HEK293 (cell line): ENCODE measurements around the gene MDM4.
A peak's percentile ranks its signal among the peaks of the same experiment; 100 is the strongest.

Experiments
- SP2 ChIP-seq: fragments of 450-650 bp; formaldehyde crosslinking; IDR thresholded peaks from 2 replicates; pipeline ENCODE4 v1.5.1; 2016; ENCODE audit warnings: missing biosample characterization, missing genetic modification characterization
- ZBTB8A ChIP-seq: fragments of 450-650 bp; formaldehyde crosslinking; IDR thresholded peaks from 2 replicates; pipeline ENCODE4 v1.5.1; 2016; ENCODE audit warnings: missing biosample characterization, missing genetic modification characterization
- ZFHX2 ChIP-seq: fragments of 450-650 bp; formaldehyde crosslinking; conservative IDR thresholded peaks from 2 replicates; pipeline ENCODE4 v1.5.1; 2016; ENCODE audit warnings: missing biosample characterization, missing genetic modification characterization
- ZNF121 ChIP-seq: fragments of 450-650 bp; formaldehyde crosslinking; IDR thresholded peaks from 2 replicates; pipeline ENCODE4 v1.5.1; 2016; ENCODE audit warnings: missing biosample characterization, missing genetic modification characterization
- ZNF19 ChIP-seq: fragments of 450-650 bp; formaldehyde crosslinking; IDR thresholded peaks from 2 replicates; pipeline ENCODE4; 2016; ENCODE audit warnings: missing biosample characterization, missing genetic modification characterization, low read depth
- ZNF266 ChIP-seq: fragments of 450-650 bp; formaldehyde crosslinking; IDR thresholded peaks from 2 replicates; pipeline ENCODE4 v1.5.1; 2016; ENCODE audit warnings: missing biosample characterization, missing genetic modification characterization, low read depth
- ZNF274 ChIP-seq, 2 experiments: fragments of 200-500 bp in 1 of 2; fragments of 450-650 bp in 1 of 2; sonication (Bioruptor generic) in 1 of 2; formaldehyde crosslinking in 1 of 2; IDR thresholded peaks; 2 replicates each; pipeline versions ENCODE4 v1.5.1 to v1.6.1; 2014 to 2016; ENCODE audit warnings: borderline replicate concordance in 1 of 2, inconsistent platforms in 1 of 2, low read length in 1 of 2, missing biosample characterization in 1 of 2, missing genetic modification characterization in 1 of 2
- ZNF302 ChIP-seq: fragments of 450-650 bp; formaldehyde crosslinking; IDR thresholded peaks from 2 replicates; pipeline ENCODE4 v1.5.1; 2016; ENCODE audit warnings: missing biosample characterization, missing genetic modification characterization, low read depth
- ZNF350 ChIP-seq: fragments of 450-650 bp; formaldehyde crosslinking; IDR thresholded peaks from 2 replicates; pipeline ENCODE4 v1.5.0; 2017; ENCODE audit warnings: missing biosample characterization, mild to moderate bottlenecking, missing genetic modification characterization
- ZNF366 ChIP-seq: fragments of 450-650 bp; formaldehyde crosslinking; conservative IDR thresholded peaks from 2 replicates; pipeline ENCODE4 v1.5.1; 2016; ENCODE audit warnings: missing biosample characterization, missing genetic modification characterization
- ZNF423 ChIP-seq: fragments of 450-650 bp; formaldehyde crosslinking; IDR thresholded peaks from 2 replicates; pipeline ENCODE4 v1.5.1; 2016; ENCODE audit warnings: missing biosample characterization, missing genetic modification characterization
- ZNF426 ChIP-seq: fragments of 450-650 bp; formaldehyde crosslinking; IDR thresholded peaks from 2 replicates; pipeline ENCODE4 v1.5.1; 2017; ENCODE audit warnings: missing biosample characterization, missing genetic modification characterization, mild to moderate bottlenecking, inconsistent platforms, moderate library complexity
- ZNF530 ChIP-seq: fragments of 450-650 bp; formaldehyde crosslinking; IDR thresholded peaks from 2 replicates; pipeline ENCODE4 v1.5.1; 2016; ENCODE audit warnings: low read depth, missing biosample characterization, missing genetic modification characterization
- ZNF785 ChIP-seq: fragments of 450-650 bp; formaldehyde crosslinking; IDR thresholded peaks from 2 replicates; pipeline ENCODE4 v1.5.1; 2016; ENCODE audit warnings: missing biosample characterization, missing genetic modification characterization
- TF ChIP-seq, protein P1 (sequence below): fragments of 450-650 bp; formaldehyde crosslinking; IDR thresholded peaks from 2 replicates; pipeline ENCODE4 v1.5.1; 2016; ENCODE audit warnings: missing biosample characterization, missing genetic modification characterization
- TF ChIP-seq, protein P2 (sequence below): fragments of 450-650 bp; formaldehyde crosslinking; IDR thresholded peaks from 2 replicates; pipeline ENCODE4 v1.5.1; 2016; ENCODE audit warnings: missing biosample characterization, missing genetic modification characterization
- TF ChIP-seq, protein P3 (sequence below): sonication (generic); formaldehyde crosslinking; IDR thresholded peaks from 2 replicates; pipeline ENCODE4 v1.8.1; 2022; ENCODE audit warnings: mild to moderate bottlenecking, moderate library complexity, missing genetic modification reagents
- TF ChIP-seq, protein P4 (sequence below): fragments of 450-650 bp; formaldehyde crosslinking; IDR thresholded peaks from 2 replicates; pipeline ENCODE4 v1.5.1; 2017; ENCODE audit warnings: missing biosample characterization, missing genetic modification characterization
- TF ChIP-seq, protein P5 (sequence below): fragments of 450-650 bp; formaldehyde crosslinking; IDR thresholded peaks from 2 replicates; pipeline ENCODE4 v1.5.1; 2016; ENCODE audit warnings: missing biosample characterization, missing genetic modification characterization
- TF ChIP-seq, protein P6 (sequence below): fragments of 450-650 bp; formaldehyde crosslinking; IDR thresholded peaks from 2 replicates; pipeline ENCODE4 v1.5.1; 2016; ENCODE audit warnings: missing biosample characterization, missing genetic modification characterization
- TF ChIP-seq, protein P7 (sequence below): fragments of 450-650 bp; formaldehyde crosslinking; IDR thresholded peaks from 2 replicates; pipeline ENCODE4 v1.5.1; 2016; ENCODE audit warnings: missing biosample characterization, missing genetic modification characterization
- TF ChIP-seq, protein P8 (sequence below): fragments of 450-650 bp; formaldehyde crosslinking; IDR thresholded peaks from 2 replicates; pipeline ENCODE4 v1.5.1; 2016; ENCODE audit warnings: missing biosample characterization, missing genetic modification characterization

Gene MDM4

DNA sequence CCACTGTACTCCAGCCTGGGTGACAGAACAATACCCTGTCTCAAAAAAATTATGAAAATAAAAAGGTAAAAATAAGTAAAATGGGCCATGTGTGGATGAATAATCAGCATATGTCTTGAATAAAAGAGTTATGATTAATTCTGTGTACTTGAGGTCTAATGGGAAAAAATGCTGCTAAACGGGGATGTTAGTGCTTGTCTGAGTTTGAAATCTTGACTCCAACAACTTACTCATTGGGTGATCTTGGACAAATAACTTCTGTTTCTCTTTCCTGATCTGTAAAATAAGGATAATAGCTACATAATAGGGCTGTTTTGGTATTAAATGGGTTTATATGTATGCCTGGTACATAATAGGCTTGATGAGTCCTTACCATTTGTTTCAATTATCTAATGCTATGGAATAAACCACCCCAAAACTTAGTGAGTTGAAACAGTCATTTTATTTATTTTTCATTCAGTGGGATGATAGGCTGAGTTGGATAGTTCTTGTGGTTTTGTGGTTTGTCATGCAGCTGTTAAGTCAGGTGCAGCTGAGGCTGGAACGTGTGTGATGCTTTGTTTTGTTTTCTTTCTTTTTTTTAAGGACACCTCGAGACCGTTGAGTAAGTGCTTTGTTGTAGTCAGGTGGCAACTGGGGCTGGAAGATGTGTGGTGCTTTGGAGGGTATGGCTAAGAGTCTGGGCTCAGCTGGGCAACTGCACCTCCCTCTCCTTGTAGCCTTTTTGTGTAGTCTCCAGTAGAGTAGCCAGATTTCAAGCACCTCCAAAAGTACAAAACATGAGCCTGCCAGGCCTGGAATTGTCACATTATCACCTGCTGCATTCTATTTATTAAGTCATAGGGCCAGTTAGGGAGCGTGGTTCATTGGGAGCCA, 4.9 kb downstream of the MDM4 start (continued):
- TF ChIP-seq ZNF274 (IDR thresholded peaks at IDR 0.05; ENCODE audit: low read length), result no peak
- TF ChIP-seq ZNF274 (tag by site-specific recombination; IDR thresholded peaks at IDR 0.05; ENCODE audit: borderline replicate concordance), result no peak
- TF ChIP-seq, protein P1, sequence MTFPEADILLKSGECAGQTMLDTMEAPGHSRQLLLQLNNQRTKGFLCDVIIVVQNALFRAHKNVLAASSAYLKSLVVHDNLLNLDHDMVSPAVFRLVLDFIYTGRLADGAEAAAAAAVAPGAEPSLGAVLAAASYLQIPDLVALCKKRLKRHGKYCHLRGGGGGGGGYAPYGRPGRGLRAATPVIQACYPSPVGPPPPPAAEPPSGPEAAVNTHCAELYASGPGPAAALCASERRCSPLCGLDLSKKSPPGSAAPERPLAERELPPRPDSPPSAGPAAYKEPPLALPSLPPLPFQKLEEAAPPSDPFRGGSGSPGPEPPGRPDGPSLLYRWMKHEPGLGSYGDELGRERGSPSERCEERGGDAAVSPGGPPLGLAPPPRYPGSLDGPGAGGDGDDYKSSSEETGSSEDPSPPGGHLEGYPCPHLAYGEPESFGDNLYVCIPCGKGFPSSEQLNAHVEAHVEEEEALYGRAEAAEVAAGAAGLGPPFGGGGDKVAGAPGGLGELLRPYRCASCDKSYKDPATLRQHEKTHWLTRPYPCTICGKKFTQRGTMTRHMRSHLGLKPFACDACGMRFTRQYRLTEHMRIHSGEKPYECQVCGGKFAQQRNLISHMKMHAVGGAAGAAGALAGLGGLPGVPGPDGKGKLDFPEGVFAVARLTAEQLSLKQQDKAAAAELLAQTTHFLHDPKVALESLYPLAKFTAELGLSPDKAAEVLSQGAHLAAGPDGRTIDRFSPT, result no peak
- TF ChIP-seq, protein P2, sequence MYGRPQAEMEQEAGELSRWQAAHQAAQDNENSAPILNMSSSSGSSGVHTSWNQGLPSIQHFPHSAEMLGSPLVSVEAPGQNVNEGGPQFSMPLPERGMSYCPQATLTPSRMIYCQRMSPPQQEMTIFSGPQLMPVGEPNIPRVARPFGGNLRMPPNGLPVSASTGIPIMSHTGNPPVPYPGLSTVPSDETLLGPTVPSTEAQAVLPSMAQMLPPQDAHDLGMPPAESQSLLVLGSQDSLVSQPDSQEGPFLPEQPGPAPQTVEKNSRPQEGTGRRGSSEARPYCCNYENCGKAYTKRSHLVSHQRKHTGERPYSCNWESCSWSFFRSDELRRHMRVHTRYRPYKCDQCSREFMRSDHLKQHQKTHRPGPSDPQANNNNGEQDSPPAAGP, result no peak
- TF ChIP-seq, protein P3, sequence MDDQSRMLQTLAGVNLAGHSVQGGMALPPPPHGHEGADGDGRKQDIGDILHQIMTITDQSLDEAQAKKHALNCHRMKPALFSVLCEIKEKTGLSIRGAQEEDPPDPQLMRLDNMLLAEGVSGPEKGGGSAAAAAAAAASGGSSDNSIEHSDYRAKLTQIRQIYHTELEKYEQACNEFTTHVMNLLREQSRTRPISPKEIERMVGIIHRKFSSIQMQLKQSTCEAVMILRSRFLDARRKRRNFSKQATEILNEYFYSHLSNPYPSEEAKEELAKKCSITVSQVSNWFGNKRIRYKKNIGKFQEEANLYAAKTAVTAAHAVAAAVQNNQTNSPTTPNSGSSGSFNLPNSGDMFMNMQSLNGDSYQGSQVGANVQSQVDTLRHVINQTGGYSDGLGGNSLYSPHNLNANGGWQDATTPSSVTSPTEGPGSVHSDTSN (CRISPR knock-in tag), result no peak
- no peak for TF ChIP-seq ZNF19 (tag by site-specific recombination)
- TF ChIP-seq, protein P4, sequence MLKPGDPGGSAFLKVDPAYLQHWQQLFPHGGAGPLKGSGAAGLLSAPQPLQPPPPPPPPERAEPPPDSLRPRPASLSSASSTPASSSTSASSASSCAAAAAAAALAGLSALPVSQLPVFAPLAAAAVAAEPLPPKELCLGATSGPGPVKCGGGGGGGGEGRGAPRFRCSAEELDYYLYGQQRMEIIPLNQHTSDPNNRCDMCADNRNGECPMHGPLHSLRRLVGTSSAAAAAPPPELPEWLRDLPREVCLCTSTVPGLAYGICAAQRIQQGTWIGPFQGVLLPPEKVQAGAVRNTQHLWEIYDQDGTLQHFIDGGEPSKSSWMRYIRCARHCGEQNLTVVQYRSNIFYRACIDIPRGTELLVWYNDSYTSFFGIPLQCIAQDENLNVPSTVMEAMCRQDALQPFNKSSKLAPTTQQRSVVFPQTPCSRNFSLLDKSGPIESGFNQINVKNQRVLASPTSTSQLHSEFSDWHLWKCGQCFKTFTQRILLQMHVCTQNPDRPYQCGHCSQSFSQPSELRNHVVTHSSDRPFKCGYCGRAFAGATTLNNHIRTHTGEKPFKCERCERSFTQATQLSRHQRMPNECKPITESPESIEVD (tag by site-specific recombination), result 0 out of 2 replicates have a peak, but pooled peaks have one; percentile 24
- no peak for TF ChIP-seq ZFHX2 (tag by site-specific recombination)
- TF ChIP-seq ZNF423 (tag by site-specific recombination), result no peak
- TF ChIP-seq ZNF302 (tag by site-specific recombination), result no peak
- TF ChIP-seq, protein P5, sequence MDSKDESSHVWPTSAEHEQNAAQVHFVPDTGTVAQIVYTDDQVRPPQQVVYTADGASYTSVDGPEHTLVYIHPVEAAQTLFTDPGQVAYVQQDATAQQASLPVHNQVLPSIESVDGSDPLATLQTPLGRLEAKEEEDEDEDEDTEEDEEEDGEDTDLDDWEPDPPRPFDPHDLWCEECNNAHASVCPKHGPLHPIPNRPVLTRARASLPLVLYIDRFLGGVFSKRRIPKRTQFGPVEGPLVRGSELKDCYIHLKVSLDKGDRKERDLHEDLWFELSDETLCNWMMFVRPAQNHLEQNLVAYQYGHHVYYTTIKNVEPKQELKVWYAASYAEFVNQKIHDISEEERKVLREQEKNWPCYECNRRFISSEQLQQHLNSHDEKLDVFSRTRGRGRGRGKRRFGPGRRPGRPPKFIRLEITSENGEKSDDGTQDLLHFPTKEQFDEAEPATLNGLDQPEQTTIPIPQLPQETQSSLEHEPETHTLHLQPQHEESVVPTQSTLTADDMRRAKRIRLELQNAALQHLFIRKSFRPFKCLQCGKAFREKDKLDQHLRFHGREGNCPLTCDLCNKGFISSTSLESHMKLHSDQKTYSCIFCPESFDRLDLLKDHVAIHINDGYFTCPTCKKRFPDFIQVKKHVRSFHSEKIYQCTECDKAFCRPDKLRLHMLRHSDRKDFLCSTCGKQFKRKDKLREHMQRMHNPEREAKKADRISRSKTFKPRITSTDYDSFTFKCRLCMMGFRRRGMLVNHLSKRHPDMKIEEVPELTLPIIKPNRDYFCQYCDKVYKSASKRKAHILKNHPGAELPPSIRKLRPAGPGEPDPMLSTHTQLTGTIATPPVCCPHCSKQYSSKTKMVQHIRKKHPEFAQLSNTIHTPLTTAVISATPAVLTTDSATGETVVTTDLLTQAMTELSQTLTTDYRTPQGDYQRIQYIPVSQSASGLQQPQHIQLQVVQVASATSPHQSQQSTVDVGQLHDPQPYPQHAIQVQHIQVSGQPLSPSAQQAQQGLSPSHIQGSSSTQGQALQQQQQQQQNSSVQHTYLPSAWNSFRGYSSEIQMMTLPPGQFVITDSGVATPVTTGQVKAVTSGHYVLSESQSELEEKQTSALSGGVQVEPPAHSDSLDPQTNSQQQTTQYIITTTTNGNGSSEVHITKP, result peak; percentile 96
- no peak; the same call in 1 of the 2 replicates for TF ChIP-seq ZNF266 (tag by site-specific recombination)
- TF ChIP-seq, protein P6, sequence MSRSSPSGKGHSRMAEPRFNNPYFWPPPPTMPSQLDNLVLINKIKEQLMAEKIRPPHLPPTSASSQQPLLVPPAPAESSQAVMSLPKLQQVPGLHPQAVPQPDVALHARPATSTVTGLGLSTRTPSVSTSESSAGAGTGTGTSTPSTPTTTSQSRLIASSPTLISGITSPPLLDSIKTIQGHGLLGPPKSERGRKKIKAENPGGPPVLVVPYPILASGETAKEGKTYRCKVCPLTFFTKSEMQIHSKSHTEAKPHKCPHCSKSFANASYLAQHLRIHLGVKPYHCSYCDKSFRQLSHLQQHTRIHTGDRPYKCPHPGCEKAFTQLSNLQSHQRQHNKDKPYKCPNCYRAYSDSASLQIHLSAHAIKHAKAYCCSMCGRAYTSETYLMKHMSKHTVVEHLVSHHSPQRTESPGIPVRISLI (tag by site-specific recombination), result peak; percentile 97
- TF ChIP-seq ZNF426, result no peak
- no peak for TF ChIP-seq ZNF530 (tag by site-specific recombination)
- TF ChIP-seq ZNF785 (tag by site-specific recombination), result no peak
- no peak for TF ChIP-seq ZBTB8A (tag by site-specific recombination)
- TF ChIP-seq, protein P7, sequence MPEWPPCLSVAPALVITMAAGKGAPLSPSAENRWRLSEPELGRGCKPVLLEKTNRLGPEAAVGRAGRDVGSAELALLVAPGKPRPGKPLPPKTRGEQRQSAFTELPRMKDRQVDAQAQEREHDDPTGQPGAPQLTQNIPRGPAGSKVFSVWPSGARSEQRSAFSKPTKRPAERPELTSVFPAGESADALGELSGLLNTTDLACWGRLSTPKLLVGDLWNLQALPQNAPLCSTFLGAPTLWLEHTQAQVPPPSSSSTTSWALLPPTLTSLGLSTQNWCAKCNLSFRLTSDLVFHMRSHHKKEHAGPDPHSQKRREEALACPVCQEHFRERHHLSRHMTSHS (tag by site-specific recombination), result no peak
- TF ChIP-seq SP2 (tag by site-specific recombination), result no peak
- TF ChIP-seq ZNF350 (tag by site-specific recombination), result no peak
- TF ChIP-seq, protein P8, sequence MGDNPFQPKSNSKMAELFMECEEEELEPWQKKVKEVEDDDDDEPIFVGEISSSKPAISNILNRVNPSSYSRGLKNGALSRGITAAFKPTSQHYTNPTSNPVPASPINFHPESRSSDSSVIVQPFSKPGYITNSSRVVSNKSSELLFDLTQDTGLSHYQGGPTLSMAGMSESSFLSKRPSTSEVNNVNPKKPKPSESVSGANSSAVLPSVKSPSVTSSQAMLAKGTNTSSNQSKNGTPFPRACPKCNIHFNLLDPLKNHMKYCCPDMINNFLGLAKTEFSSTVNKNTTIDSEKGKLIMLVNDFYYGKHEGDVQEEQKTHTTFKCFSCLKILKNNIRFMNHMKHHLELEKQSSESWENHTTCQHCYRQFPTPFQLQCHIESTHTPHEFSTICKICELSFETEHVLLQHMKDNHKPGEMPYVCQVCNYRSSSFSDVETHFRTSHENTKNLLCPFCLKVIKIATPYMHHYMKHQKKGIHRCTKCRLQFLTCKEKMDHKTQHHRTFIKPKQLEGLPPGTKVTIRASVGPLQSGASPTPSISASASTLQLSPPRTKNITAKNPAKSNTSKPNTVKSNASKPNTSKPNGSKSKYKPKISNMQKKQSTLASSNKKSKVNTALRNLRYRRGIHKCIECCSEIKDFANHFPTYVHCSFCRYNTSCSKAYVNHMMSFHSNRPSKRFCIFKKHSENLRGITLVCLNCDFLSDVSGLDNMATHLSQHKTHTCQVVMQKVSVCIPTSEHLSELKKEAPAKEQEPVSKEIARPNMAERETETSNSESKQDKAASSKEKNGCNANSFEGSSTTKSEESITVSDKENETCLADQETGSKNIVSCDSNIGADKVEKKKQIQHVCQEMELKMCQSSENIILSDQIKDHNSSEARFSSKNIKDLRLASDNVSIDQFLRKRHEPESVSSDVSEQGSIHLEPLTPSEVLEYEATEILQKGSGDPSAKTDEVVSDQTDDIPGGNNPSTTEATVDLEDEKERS (tag by site-specific recombination), result no peak
- TF ChIP-seq ZNF121 (tag by site-specific recombination), result no peak
- peak; percentile 49; the same call in 1 of the 2 replicates for TF ChIP-seq ZNF366 (tag by site-specific recombination)
